DMS153 treated with DMSO at 0.1 percent for 48 hours (cell line): ENCODE data around the gene ENTPD3.

Experiments
- DNase-seq: peaks from one replicate; lab custom pipeline; 2025; ENCODE audit not compliant: unreplicated experiment; lab: John Stamatoyannopoulos, UW

ENTPD3 gene

GRCh38 chr3:40404591-40405198, 17.7 kb downstream of the ENTPD3 start:
- DNase-seq: no peak

- DNase-seq: no peak
These were observed 20.0 kb downstream of the ENTPD3 start for GRCh38 chr3:40407007-40407406.

- no peak for DNase-seq
These were observed 20.6 kb downstream of the ENTPD3 start for GRCh38 chr3:40407611-40408010.

GRCh38 chr3:40414270-40414669, 27.3 kb downstream of the ENTPD3 start:
- DNase-seq: no peak

GRCh38 chr3:40417845-40418543, 31.0 kb downstream of the ENTPD3 start:
- no peak for DNase-seq

GRCh38 chr3:40422861-40423260, 35.9 kb downstream of the ENTPD3 start:
- no peak for DNase-seq

GRCh38 chr3:40427045-40427669, 40.2 kb downstream of the ENTPD3 start:
- DNase-seq: no peak

GRCh38 chr3:40432793-40433192, 45.8 kb downstream of the ENTPD3 start:
- DNase-seq: no peak

GRCh38 chr3:40437889-40438288, 50.9 kb downstream of the ENTPD3 start:
- DNase-seq: no peak

- no peak for DNase-seq
These were observed 58.1 kb downstream of the ENTPD3 start for GRCh38 chr3:40445062-40445461.

GRCh38 chr3:40445880-40446279, 58.9 kb downstream of the ENTPD3 start:
- DNase-seq: no peak

GRCh38 chr3:40450438-40450837, 63.5 kb downstream of the ENTPD3 start:
- no peak for DNase-seq

- DNase-seq: no peak
These were observed 64.6 kb downstream of the ENTPD3 start for GRCh38 chr3:40451551-40451950.

GRCh38 chr3:40452057-40452456, 65.1 kb downstream of the ENTPD3 start:
- no peak for DNase-seq

- no peak for DNase-seq
These were observed 65.5 kb downstream of the ENTPD3 start for GRCh38 chr3:40452562-40452875.

- peak; percentile 81 for DNase-seq
These were observed 66.1 kb downstream of the ENTPD3 start for GRCh38 chr3:40452876-40453730.

- no peak for DNase-seq
These were observed 66.9 kb downstream of the ENTPD3 start for GRCh38 chr3:40453933-40454332.

GRCh38 chr3:40455328-40455727, 68.3 kb downstream of the ENTPD3 start:
- no peak for DNase-seq

- DNase-seq: no peak
These were observed 69.4 kb downstream of the ENTPD3 start for GRCh38 chr3:40456279-40456939.

- peak; percentile 8 for DNase-seq
These were observed 70.2 kb downstream of the ENTPD3 start, which contains the start of gene RPL14 for GRCh38 chr3:40456940-40457823. Gene RPL14 (plus strand): TSS chr3:40457339. CDS start chr3:40457472, 133 bp downstream.
